Neural crest cell (in vitro differentiated cells): ENCODE data around the gene CPA4. TPM values are rescaled to one million over a fixed set of nuclear protein-coding genes. Genes with fewer than 3 reads are reported as not detected.

ENCODE experiments used
- DNase-seq: peaks from one replicate; pipeline ENCODE4 v3.0.0; 2021; ENCODE audit warnings: low read depth, mixed read lengths, low spot score
- H3K27ac Mint-ChIP-seq: one replicate; pipeline ENCODE4 v1.8.0; 2021; ENCODE audit warnings: mild to moderate bottlenecking, mixed read lengths; ENCODE audit not compliant: unreplicated experiment
- H3K27me3 Mint-ChIP-seq: 2 replicates; pipeline ENCODE4 v1.8.0; 2021; ENCODE audit warnings: low read depth, mild to moderate bottlenecking, mixed read lengths
- H3K36me3 Mint-ChIP-seq: 2 replicates; pipeline ENCODE4 v1.8.0; 2021; ENCODE audit warnings: low read depth, mild to moderate bottlenecking, mixed read lengths
- H3K4me1 Mint-ChIP-seq: 2 replicates; pipeline ENCODE4 v1.8.0; 2021; ENCODE audit warnings: mixed read lengths
- H3K4me3 Mint-ChIP-seq: one replicate; pipeline ENCODE4 v1.8.0; 2021; ENCODE audit warnings: mild to moderate bottlenecking, mixed read lengths
- H3K9me3 Mint-ChIP-seq: 2 replicates; pipeline ENCODE4 v1.8.0; 2021; ENCODE audit warnings: mixed read lengths
- CTCF ChIP-seq: fragments of 200-600 bp; sonication (generic); conservative IDR thresholded peaks from 2 replicates; pipeline ENCODE4 v1.5.0; 2021; ENCODE audit warnings: antibody characterized with exemption, mild to moderate bottlenecking
- total RNA-seq: library from RNA; stranded (reverse); gene quantifications from 2 replicates; pipeline ENCODE4 v1.2.1, GENCODE V29; 2021

Gene CPA4
- total RNA-seq, 1 donor from 2014 or later, result 0.72 TPM

- H3K36me3 Mint-ChIP-seq, result peaks cover 16% of the 10 kb centered on the region
- no peak for TF ChIP-seq CTCF
- peaks cover 6% of the 10 kb centered on the region for H3K9me3 Mint-ChIP-seq
- no peak overlapping the region for H3K4me3 Mint-ChIP-seq
- H3K4me1 Mint-ChIP-seq, result peaks cover 33% of the 10 kb centered on the region
- H3K27me3 Mint-ChIP-seq, result no peaks in the 10 kb centered on the region
- no peak for DNase-seq
- H3K27ac Mint-ChIP-seq, result no peak overlapping the region
These were observed 34.4 kb upstream of the CPA4 start for GRCh38 chr7:130258494-130259078.

GRCh38 chr7:130262448-130262847 lies 30.5 kb upstream of the CPA4 start:
- TF ChIP-seq CTCF, result no peak
- Mint-ChIP-seq H3K4me3 (no peak overlapping the region), H3K27me3 (no peaks in the 10 kb centered on the region), H3K4me1 (peaks cover 38% of the 10 kb centered on the region), H3K27ac (peak overlapping the region; percentile 31), H3K9me3 (peaks cover 4% of the 10 kb centered on the region), H3K36me3 (peaks cover 7% of the 10 kb centered on the region)
- DNase-seq, result no peak

GRCh38 chr7:130263130-130263529 lies 29.8 kb upstream of the CPA4 start:
- Mint-ChIP-seq H3K36me3 (peaks cover 7% of the 10 kb centered on the region), H3K27me3 (no peaks in the 10 kb centered on the region), H3K27ac (peak overlapping the region; percentile 7), H3K4me3 (no peak overlapping the region), H3K4me1 (peaks cover 38% of the 10 kb centered on the region), H3K9me3 (peaks cover 4% of the 10 kb centered on the region)
- TF ChIP-seq CTCF, result no peak
- no peak for DNase-seq

GRCh38 chr7:130266258-130266960 lies 26.6 kb upstream of the CPA4 start, which contains the start of gene CPA2:
CPA2 (plus strand) TSS chr7:130266863; CDS start chr7:130266882, 19 bp downstream.
- DNase-seq, result no peak
- no peaks in the 10 kb centered on the region for H3K27me3 Mint-ChIP-seq
- peaks cover 4% of the 10 kb centered on the region for H3K9me3 Mint-ChIP-seq
- no peak within 1 kb of the TSS for H3K27ac Mint-ChIP-seq
- peaks cover 33% of the 10 kb centered on the region for H3K4me1 Mint-ChIP-seq
- H3K4me3 Mint-ChIP-seq, result no peak within 1 kb of the TSS
- no peak for TF ChIP-seq CTCF
- no peaks in the 10 kb centered on the region for H3K36me3 Mint-ChIP-seq

- DNase-seq, result no peak
- no peaks in the 10 kb centered on the region for H3K36me3 Mint-ChIP-seq
- no peak overlapping the region for H3K4me3 Mint-ChIP-seq
- TF ChIP-seq CTCF, result no peak
- no peak overlapping the region for H3K27ac Mint-ChIP-seq
- H3K4me1 Mint-ChIP-seq, result peaks cover 38% of the 10 kb centered on the region
- peaks cover 7% of the 10 kb centered on the region for H3K9me3 Mint-ChIP-seq
- H3K27me3 Mint-ChIP-seq, result no peaks in the 10 kb centered on the region
These were observed 26.0 kb upstream of the CPA4 start for GRCh38 chr7:130266961-130267321.
